Esophagus squamous epithelium (tissue), 5 donors: Measurements from ENCODE around the gene SLC35F3. TPM values are rescaled to one million over a fixed set of nuclear protein-coding genes. Genes with fewer than 3 reads are reported as not detected.
A peak's percentile ranks its signal among the peaks of the same experiment; 100 is the strongest.

Experiments used
- DNase-seq: peaks from one replicate; lab custom pipeline; 2025; lab: John Stamatoyannopoulos, UW
- H3K27ac ChIP-seq, 4 donors: fragments of 200-600 bp; sonication (generic); one replicate each; pipeline ENCODE4 v1.5.1; 2016 to 2019; ENCODE audit warnings: mild to moderate bottlenecking in 1 of 4
- H3K27me3 ChIP-seq, 4 donors: fragments of 200-600 bp; sonication (generic); 1 replicate in 3 of 4; 2 replicates in 1 of 4; pipeline versions ENCODE4 v1.5.1 to v1.6.0; 2017 to 2021; ENCODE audit warnings: antibody characterized with exemption in 1 of 4
- H3K36me3 ChIP-seq, 3 donors: fragments of 200-600 bp; sonication (generic); one replicate each; pipeline ENCODE4 v1.5.1; 2016 to 2019
- H3K4me1 ChIP-seq, 3 donors: fragments of 200-600 bp; sonication (generic); one replicate each; pipeline ENCODE4 v1.5.1; 2017 to 2019
- H3K4me3 ChIP-seq, 4 donors: fragments of 200-600 bp; sonication (generic); 1 replicate in 3 of 4; 2 replicates in 1 of 4; pipeline ENCODE4 v1.5.1; 2016 to 2019; ENCODE audit warnings: mild to moderate bottlenecking in 2 of 4, moderate library complexity in 1 of 4
- H3K9me3 ChIP-seq, 3 donors: fragments of 200-600 bp; sonication (generic); one replicate each; pipeline ENCODE4 v1.5.1; 2016 to 2019
- POLR2A ChIP-seq, 4 donors: fragments of 450-650 bp; IDR thresholded peaks; one replicate each; pipeline ENCODE4 v1.6.1; 2017; ENCODE audit warnings: antibody characterized with exemption in 4 of 4, mild to moderate bottlenecking in 4 of 4, moderate library complexity in 3 of 4
- WGBS, 2 donors: methylation state at CpG; one replicate each; pipeline ENCODE4 v1.1.5; 2018; 5-methylcytosine and 5-hydroxymethylcytosine counted together
- intact Hi-C: fragments of 100-400 bp; cut with DNase I; formaldehyde crosslinking; loops from one replicate; pipeline ENCODE4 v1.15.0; 2022
- total RNA-seq, 4 donors: library from RNA; depleted of rRNA; stranded (reverse); fragments of >200 nt; gene quantifications; one replicate each; pipeline ENCODE4 v1.1.0, GENCODE V29; 2016
- TF ChIP-seq, protein P1 (sequence below), 6 experiments: fragments of 450-650 bp in 4 of 6; fragments of 200-600 bp in 2 of 6; sonication (generic) in 2 of 6; IDR thresholded peaks; one replicate each; pipeline ENCODE4 v1.5.1; 2016 to 2019; ENCODE audit warnings: antibody characterized with exemption in 6 of 6, mild to moderate bottlenecking in 4 of 6, moderate library complexity in 4 of 6
- donor health status: DM: yes; HTN: yes; CAD: no.

SLC35F3 gene
- total RNA-seq, 4 donors from 2014 or later: 0.13 to 0.99 (median 0.55) TPM

GRCh38 chr1:233897325-233898162, 6.9 kb upstream of the SLC35F3 start:
- intact Hi-C loops: no loop called here

DNA sequence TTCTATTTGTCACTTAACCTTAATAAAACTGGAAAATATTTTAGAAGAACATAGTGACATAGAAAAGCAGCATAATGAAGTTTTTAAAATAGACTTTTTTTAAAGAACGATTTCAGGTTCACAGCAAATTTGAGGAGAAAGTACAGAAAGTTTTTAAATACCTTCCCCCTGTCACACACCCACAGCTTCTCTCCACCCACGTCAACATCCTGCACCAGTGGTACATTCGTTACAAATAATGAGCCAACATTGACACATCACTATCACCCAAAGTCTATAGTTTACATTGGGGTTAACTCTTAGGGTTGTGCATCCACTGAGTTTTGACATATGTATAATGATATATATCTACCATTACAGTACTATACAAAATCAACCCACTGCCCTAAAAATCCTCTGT, 3.0 kb upstream of the SLC35F3 start:
- peaks cover 0 to 17% (median 0%) of the 10 kb centered on the region in 3 donors for H3K4me1 ChIP-seq
- H3K9me3 ChIP-seq: peaks cover 0 to 6% (median 0%) of the 10 kb centered on the region in 3 donors
- H3K4me3 ChIP-seq: no peak overlapping the region
- no peaks in the 10 kb centered on the region for H3K36me3 ChIP-seq
- DNase-seq: no peak
- intact Hi-C loops: no loop called here
- TF ChIP-seq, protein P1, sequence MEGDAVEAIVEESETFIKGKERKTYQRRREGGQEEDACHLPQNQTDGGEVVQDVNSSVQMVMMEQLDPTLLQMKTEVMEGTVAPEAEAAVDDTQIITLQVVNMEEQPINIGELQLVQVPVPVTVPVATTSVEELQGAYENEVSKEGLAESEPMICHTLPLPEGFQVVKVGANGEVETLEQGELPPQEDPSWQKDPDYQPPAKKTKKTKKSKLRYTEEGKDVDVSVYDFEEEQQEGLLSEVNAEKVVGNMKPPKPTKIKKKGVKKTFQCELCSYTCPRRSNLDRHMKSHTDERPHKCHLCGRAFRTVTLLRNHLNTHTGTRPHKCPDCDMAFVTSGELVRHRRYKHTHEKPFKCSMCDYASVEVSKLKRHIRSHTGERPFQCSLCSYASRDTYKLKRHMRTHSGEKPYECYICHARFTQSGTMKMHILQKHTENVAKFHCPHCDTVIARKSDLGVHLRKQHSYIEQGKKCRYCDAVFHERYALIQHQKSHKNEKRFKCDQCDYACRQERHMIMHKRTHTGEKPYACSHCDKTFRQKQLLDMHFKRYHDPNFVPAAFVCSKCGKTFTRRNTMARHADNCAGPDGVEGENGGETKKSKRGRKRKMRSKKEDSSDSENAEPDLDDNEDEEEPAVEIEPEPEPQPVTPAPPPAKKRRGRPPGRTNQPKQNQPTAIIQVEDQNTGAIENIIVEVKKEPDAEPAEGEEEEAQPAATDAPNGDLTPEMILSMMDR (IDR thresholded peaks at IDR 0.05): no peak
- TF ChIP-seq POLR2A (IDR thresholded peaks at IDR 0.05): no peak
- H3K27me3 ChIP-seq: peaks cover 0 to 69% (median 4%) of the 10 kb centered on the region in 4 donors
- WGBS, 2 donors: 48 to 55% methylated on average over 3 of the region's 3 CpGs
- H3K27ac ChIP-seq: no peak overlapping the region

More at GRCh38 chr1:233897325-233898162, 6.9 kb upstream of the SLC35F3 start:
- no peak for DNase-seq
- no peak for TF ChIP-seq POLR2A (IDR thresholded peaks at IDR 0.05)
- TF ChIP-seq, protein P1 (IDR thresholded peaks at IDR 0.05): no peak
- no peak overlapping the region for H3K27ac ChIP-seq
- peaks cover 0 to 6% (median 0%) of the 10 kb centered on the region in 3 donors for H3K9me3 ChIP-seq
- H3K36me3 ChIP-seq: no peaks in the 10 kb centered on the region
- peaks cover 0 to 38% (median 0%) of the 10 kb centered on the region in 4 donors for H3K27me3 ChIP-seq
- H3K4me1 ChIP-seq: no peaks in the 10 kb centered on the region
- WGBS, 2 donors: 43 to 46% methylated on average over 6 of the region's 6 CpGs
- H3K4me3 ChIP-seq: no peak overlapping the region

GRCh38 chr1:233905416-233906051, 1.1 kb downstream of the SLC35F3 start:
- no peak for DNase-seq
- 38 to 41% methylated on average over 2 to 7 of the region's 40 CpGs for WGBS, 2 donors
- no peaks in the 10 kb centered on the region for H3K9me3 ChIP-seq
- H3K27me3 ChIP-seq: peaks cover 0 to 85% (median 4%) of the 10 kb centered on the region in 4 donors
- TF ChIP-seq, protein P1 (IDR thresholded peaks at IDR 0.05): no peak
- no peak for TF ChIP-seq POLR2A (IDR thresholded peaks at IDR 0.05)
- peak overlapping the region in 2 of 4 donors; percentile 34 to 57 for H3K4me3 ChIP-seq
- peaks cover 0 to 17% (median 0%) of the 10 kb centered on the region in 3 donors for H3K4me1 ChIP-seq
- no peaks in the 10 kb centered on the region for H3K36me3 ChIP-seq
- intact Hi-C loops: no loop called here
- no peak overlapping the region for H3K27ac ChIP-seq

GRCh38 chr1:233907151-233907550, 2.7 kb downstream of the SLC35F3 start:
- intact Hi-C loops: no loop called here
- Histone ChIP-seq H3K27ac (no peak overlapping the region), H3K27me3 (peaks cover 0 to 79% (median 4%) of the 10 kb centered on the region in 4 donors), H3K9me3 (no peaks in the 10 kb centered on the region), H3K4me1 (peaks cover 0 to 17% (median 0%) of the 10 kb centered on the region in 3 donors), H3K4me3 (no peak overlapping the region), H3K36me3 (no peaks in the 10 kb centered on the region)
- TF ChIP-seq, protein P1 (IDR thresholded peaks at IDR 0.05): no peak
- no peak for TF ChIP-seq POLR2A (IDR thresholded peaks at IDR 0.05)
- no peak for DNase-seq

GRCh38 chr1:233908092-233908491, 3.6 kb downstream of the SLC35F3 start:
- H3K4me3 ChIP-seq: no peak overlapping the region
- H3K4me1 ChIP-seq: peaks cover 0 to 17% (median 0%) of the 10 kb centered on the region in 3 donors
- H3K36me3 ChIP-seq: no peaks in the 10 kb centered on the region
- no peak for DNase-seq
- H3K9me3 ChIP-seq: no peaks in the 10 kb centered on the region
- H3K27me3 ChIP-seq: peaks cover 0 to 76% (median 4%) of the 10 kb centered on the region in 4 donors
- TF ChIP-seq POLR2A (IDR thresholded peaks at IDR 0.05): no peak
- TF ChIP-seq, protein P1 (IDR thresholded peaks at IDR 0.05): no peak
- intact Hi-C loops: no loop called here
- no peak overlapping the region for H3K27ac ChIP-seq
